Activated CD8-positive, alpha-beta memory T cell treated with anti-CD3 and anti-CD28 coated beads for 1 hour (primary cell): Measurements from ENCODE around the gene SLC15A1.
A peak's percentile ranks its signal among the peaks of the same experiment; 100 is the strongest.
"Not testable (repeated sequence)": the region's sequence is repeated elsewhere in the genome, so short reads cannot be mapped to it uniquely, and the experiment has no call there.

Experiments
- DNase-seq, 2 donors: peaks; one replicate each; pipeline ENCODE4 v3.0.0-alpha.2; 2020; ENCODE audit warnings: low read depth in 1 of 2; ENCODE audit errors: extremely low read depth in 1 of 2

Gene SLC15A1

GRCh38 chr13:98664924-98665637 is 87.4 kb downstream of the SLC15A1 start:
- no peak for DNase-seq

- no peak for DNase-seq
These were observed 88.0 kb downstream of the SLC15A1 start for GRCh38 chr13:98664510-98664909.

GRCh38 chr13:98664047-98664446 is 88.4 kb downstream of the SLC15A1 start:
- DNase-seq = no peak

GRCh38 chr13:98658131-98658530 is 94.3 kb downstream of the SLC15A1 start:
- no peak for DNase-seq

- no peak for DNase-seq
These were observed 94.9 kb downstream of the SLC15A1 start for GRCh38 chr13:98657506-98658085.

- DNase-seq = no peak
These were observed 96.2 kb downstream of the SLC15A1 start for GRCh38 chr13:98656223-98656622.

GRCh38 chr13:98653463-98653985 is 98.9 kb downstream of the SLC15A1 start:
- peak; percentile 47 to 48 for DNase-seq

GRCh38 chr13:98652721-98653462 is 99.6 kb downstream of the SLC15A1 start:
- DNase-seq = no peak

- no peak for DNase-seq
These were observed 100.2 kb downstream of the SLC15A1 start for GRCh38 chr13:98652276-98652675.

GRCh38 chr13:98651744-98652143 is 100.7 kb downstream of the SLC15A1 start:
- DNase-seq = no peak

GRCh38 chr13:98650396-98651107 is 101.9 kb downstream of the SLC15A1 start:
- no peak for DNase-seq

GRCh38 chr13:98649861-98650260 is 102.6 kb downstream of the SLC15A1 start:
- DNase-seq = no peak

GRCh38 chr13:98648686-98649085 is 103.8 kb downstream of the SLC15A1 start:
- DNase-seq = no peak

GRCh38 chr13:98648141-98648540 is 104.3 kb downstream of the SLC15A1 start:
- no peak for DNase-seq

GRCh38 chr13:98647121-98647520 is 105.4 kb downstream of the SLC15A1 start:
- no peak for DNase-seq

GRCh38 chr13:98643479-98643878 is 109.0 kb downstream of the SLC15A1 start:
- no peak for DNase-seq

- DNase-seq = no peak
These were observed 111.4 kb downstream of the SLC15A1 start for GRCh38 chr13:98641075-98641474.

- not testable (repeated sequence) for DNase-seq
These were observed 112.7 kb downstream of the SLC15A1 start for GRCh38 chr13:98639785-98640184.

GRCh38 chr13:98638352-98638751 is 114.1 kb downstream of the SLC15A1 start:
- not testable (repeated sequence) for DNase-seq
